Neuronal stem cell (in vitro differentiated cells): ENCODE results near the gene CDO1.
A peak's percentile ranks its signal among the peaks of the same experiment; 100 is the strongest.

ENCODE experiments used
- DNase-seq: peaks from one replicate; pipeline ENCODE4 v3.0.0-alpha.2; 2013; ENCODE audit warnings: low spot score
- H2AFZ ChIP-seq: one replicate; pipeline ENCODE4 v1.6.1; 2013; ENCODE audit warnings: mild to moderate bottlenecking, low read length, inconsistent platforms
- H2AK5ac ChIP-seq: 2 replicates; pipeline ENCODE4 v1.6.1; 2013; ENCODE audit warnings: low read depth, mild to moderate bottlenecking, inconsistent platforms, low read length, moderate library complexity, mixed read lengths
- H2BK120ac ChIP-seq: 2 replicates; pipeline ENCODE4 v1.6.1; 2013; ENCODE audit warnings: low read depth, mild to moderate bottlenecking, inconsistent platforms, low read length, moderate library complexity, mixed read lengths
- H2BK12ac ChIP-seq: one replicate; pipeline ENCODE4 v1.6.1; 2013; ENCODE audit warnings: low read length, inconsistent platforms
- H2BK15ac ChIP-seq: 2 replicates; pipeline ENCODE4 v1.6.1; 2013; ENCODE audit warnings: mild to moderate bottlenecking, low read length, inconsistent platforms, mixed read lengths
- H2BK5ac ChIP-seq: one replicate; pipeline ENCODE4 v1.6.1; 2013; ENCODE audit warnings: inconsistent platforms, mild to moderate bottlenecking, low read length, moderate library complexity
- H3K14ac ChIP-seq: one replicate; pipeline ENCODE4 v1.6.1; 2013; ENCODE audit warnings: low read length, inconsistent platforms
- H3K18ac ChIP-seq: 2 replicates; pipeline ENCODE4 v1.6.1; 2013; ENCODE audit warnings: low read length, inconsistent platforms
- H3K23ac ChIP-seq: 2 replicates; pipeline ENCODE4 v1.6.1; 2013; ENCODE audit warnings: low read depth, mild to moderate bottlenecking, mixed read lengths, low read length, inconsistent platforms; ENCODE audit not compliant: poor library complexity
- H3K27ac ChIP-seq: replicated peaks from 3 replicates; pipeline ENCODE4 v1.5.1; 2013; ENCODE audit warnings: low read length, inconsistent platforms
- H3K27me3 ChIP-seq, 3 experiments: 2 replicates each; pipeline ENCODE4 v1.6.1; 2013; ENCODE audit warnings: low read length in 3 of 3, mild to moderate bottlenecking in 2 of 3, inconsistent platforms in 1 of 3, low read depth in 1 of 3, mixed read lengths in 1 of 3, moderate library complexity in 1 of 3; ENCODE audit not compliant: control insufficient read depth in 3 of 3, insufficient read depth in 3 of 3
- H3K36me3 ChIP-seq, 2 donors: replicated peaks in 1 of 2; 2 replicates each; pipeline ENCODE4 v1.6.1; 2013; ENCODE audit warnings: low read length in 2 of 2; ENCODE audit not compliant: control insufficient read depth in 2 of 2, insufficient read depth in 2 of 2
- H3K4ac ChIP-seq: 2 replicates; pipeline ENCODE4 v1.6.1; 2013; ENCODE audit warnings: inconsistent platforms, mild to moderate bottlenecking, low read length, moderate library complexity
- H3K4me1 ChIP-seq, 2 donors: 1 replicate in 1 of 2; 2 replicates in 1 of 2; pipeline ENCODE4 v1.6.1; 2013; ENCODE audit warnings: low read length in 2 of 2, low read depth in 1 of 2; ENCODE audit not compliant: control insufficient read depth in 2 of 2, insufficient read depth in 1 of 2
- H3K4me2 ChIP-seq: one replicate; pipeline ENCODE4 v1.6.1; 2013; ENCODE audit warnings: mild to moderate bottlenecking, low read length, inconsistent platforms; ENCODE audit not compliant: insufficient read depth, poor library complexity, severe bottlenecking
- H3K4me3 ChIP-seq, 2 donors: 2 replicates each; pipeline ENCODE4 v1.5.1; 2013; ENCODE audit warnings: low read length in 2 of 2, mild to moderate bottlenecking in 2 of 2, inconsistent platforms in 1 of 2, moderate library complexity in 1 of 2
- H3K79me1 ChIP-seq: one replicate; pipeline ENCODE4 v1.6.1; 2013; ENCODE audit warnings: low read depth, mild to moderate bottlenecking, inconsistent platforms, low read length, moderate library complexity
- H3K9ac ChIP-seq: one replicate; pipeline ENCODE4 v1.6.1; 2013; ENCODE audit warnings: mild to moderate bottlenecking, low read depth, low read length, inconsistent platforms; ENCODE audit not compliant: poor library complexity
- H3K9me3 ChIP-seq, 2 donors: replicated peaks in 1 of 2; 2 replicates each; pipeline versions ENCODE3 to v1.6.1; 2013; ENCODE audit warnings: low read length in 2 of 2, mild to moderate bottlenecking in 2 of 2, inconsistent platforms in 1 of 2, low read depth in 1 of 2, mixed read lengths in 1 of 2, moderate library complexity in 1 of 2; ENCODE audit not compliant: control insufficient read depth in 2 of 2, insufficient read depth in 1 of 2
- H4K8ac ChIP-seq: one replicate; pipeline ENCODE4 v1.6.1; 2013; ENCODE audit warnings: low read depth, mild to moderate bottlenecking, inconsistent platforms, low read length, moderate library complexity
- H4K91ac ChIP-seq: one replicate; pipeline ENCODE4 v1.6.1; 2013; ENCODE audit warnings: low read length, low read depth, mild to moderate bottlenecking, inconsistent platforms; ENCODE audit not compliant: poor library complexity
- WGBS, 2 donors: extraction: QIAGEN DNeasy Blood & Tissue Kit; methylation state at CpG; one replicate each; pipeline ENCODE4 v1.1.7; 2013; ENCODE audit warnings: missing lambda C conversion rate in 2 of 2, mixed read lengths in 1 of 2; ENCODE audit not compliant: insufficient read length in 2 of 2, insufficient replicate concordance in 1 of 2; ENCODE audit errors: extremely low coverage in 2 of 2; 5-methylcytosine and 5-hydroxymethylcytosine counted together

Gene CDO1

GRCh38 chr5:115838885-115839518, 22.5 kb upstream of the CDO1 start:
- Histone ChIP-seq H3K4me3 (no peak overlapping the region), H3K23ac (no peak overlapping the region), H2BK15ac (no peak overlapping the region), H3K27me3 (no peaks in the 10 kb centered on the region), H2AFZ (no peak overlapping the region), H3K14ac (no peak overlapping the region), H3K4me2 (no peak overlapping the region), H3K4me1 (peaks cover 2 to 6% of the 10 kb centered on the region in 2 donors), H3K27ac (no peak overlapping the region), H2BK12ac (no peak overlapping the region), H4K8ac (no peak overlapping the region), H2BK120ac (no peak overlapping the region), H3K18ac (no peak overlapping the region), H3K4ac (no peak overlapping the region), H3K9ac (no peak overlapping the region), H4K91ac (no peak overlapping the region), H3K9me3 (no peaks in the 10 kb centered on the region), H3K79me1 (no peaks in the 10 kb centered on the region), H3K36me3 (peaks cover 4 to 49% of the 10 kb centered on the region in 2 donors), H2BK5ac (no peak overlapping the region), H2AK5ac (no peak overlapping the region)
- no CpG with 5 or more reads among the region's 10 CpGs for WGBS, 2 donors
- peak; percentile 44 for DNase-seq

GRCh38 chr5:115835481-115835880, 19.0 kb upstream of the CDO1 start:
- H3K27ac ChIP-seq = no peak overlapping the region
- H4K91ac ChIP-seq = no peak overlapping the region
- no peak overlapping the region for H3K18ac ChIP-seq
- no peak overlapping the region for H3K23ac ChIP-seq
- H3K79me1 ChIP-seq = no peaks in the 10 kb centered on the region
- DNase-seq = no peak
- H3K14ac ChIP-seq = no peak overlapping the region
- H3K36me3 ChIP-seq = peaks cover 4 to 84% of the 10 kb centered on the region in 2 donors
- no peak overlapping the region for H3K4ac ChIP-seq
- no peak overlapping the region for H2AK5ac ChIP-seq
- no peak overlapping the region for H2BK120ac ChIP-seq
- H3K9ac ChIP-seq = no peak overlapping the region
- no peak overlapping the region for H2BK15ac ChIP-seq
- H2BK5ac ChIP-seq = no peak overlapping the region
- H2AFZ ChIP-seq = no peak overlapping the region
- H3K4me1 ChIP-seq = peaks cover 0 to under 1% of the 10 kb centered on the region in 2 donors
- H2BK12ac ChIP-seq = no peak overlapping the region
- no peaks in the 10 kb centered on the region for H3K9me3 ChIP-seq
- WGBS, 2 donors = no CpG with 5 or more reads among the region's 4 CpGs
- H3K4me3 ChIP-seq = no peak overlapping the region
- no peaks in the 10 kb centered on the region for H3K27me3 ChIP-seq
- no peak overlapping the region for H4K8ac ChIP-seq
- no peak overlapping the region for H3K4me2 ChIP-seq

GRCh38 chr5:115831163-115831768, 14.8 kb upstream of the CDO1 start:
- DNase-seq = peak; percentile 24
- H3K4me1 ChIP-seq = no peaks in the 10 kb centered on the region
- H3K9me3 ChIP-seq = no peaks in the 10 kb centered on the region
- no peak overlapping the region for H3K9ac ChIP-seq
- H2BK120ac ChIP-seq = no peak overlapping the region
- H2BK15ac ChIP-seq = no peak overlapping the region
- H3K36me3 ChIP-seq = peaks cover 2 to 91% of the 10 kb centered on the region in 2 donors
- H3K79me1 ChIP-seq = no peaks in the 10 kb centered on the region
- H3K27ac ChIP-seq = no peak overlapping the region
- H2BK12ac ChIP-seq = no peak overlapping the region
- no peak overlapping the region for H3K4me3 ChIP-seq
- no peak overlapping the region for H3K23ac ChIP-seq
- no peak overlapping the region for H4K91ac ChIP-seq
- H3K4ac ChIP-seq = no peak overlapping the region
- H3K4me2 ChIP-seq = no peak overlapping the region
- WGBS, 2 donors = no CpG with 5 or more reads among the region's 2 CpGs
- H3K27me3 ChIP-seq = no peaks in the 10 kb centered on the region
- no peak overlapping the region for H4K8ac ChIP-seq
- H3K14ac ChIP-seq = no peak overlapping the region
- no peak overlapping the region for H3K18ac ChIP-seq
- H2AK5ac ChIP-seq = no peak overlapping the region
- H2BK5ac ChIP-seq = no peak overlapping the region
- H2AFZ ChIP-seq = no peak overlapping the region

DNA sequence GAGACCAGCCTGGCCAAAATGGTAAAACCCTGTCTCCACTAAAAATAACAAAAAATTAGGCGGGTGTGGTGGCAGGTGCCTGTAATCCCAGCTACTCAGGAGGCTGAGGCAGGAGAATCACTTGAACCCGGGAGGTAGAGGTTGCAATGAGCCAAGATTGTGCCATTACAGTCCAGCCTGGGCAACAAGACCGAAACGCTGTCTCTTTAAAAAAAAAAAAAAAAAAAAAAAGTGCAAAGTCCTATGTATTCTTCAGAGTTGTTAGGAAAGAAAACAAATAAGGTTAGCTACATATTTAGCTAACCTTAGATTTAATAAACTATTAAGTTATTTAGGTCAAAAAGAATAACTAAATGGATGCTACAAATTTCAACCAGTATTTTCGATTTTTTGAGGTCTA, 13.5 kb upstream of the CDO1 start:
- Histone ChIP-seq H3K4me3 (no peak overlapping the region), H4K91ac (no peak overlapping the region), H3K18ac (no peak overlapping the region), H3K23ac (no peak overlapping the region), H2AK5ac (no peak overlapping the region), H2BK12ac (no peak overlapping the region), H3K79me1 (no peaks in the 10 kb centered on the region), H2BK5ac (no peak overlapping the region), H3K27ac (no peak overlapping the region), H2BK15ac (no peak overlapping the region), H3K4me2 (no peak overlapping the region), H2BK120ac (no peak overlapping the region), H3K27me3 (no peaks in the 10 kb centered on the region), H3K4me1 (no peaks in the 10 kb centered on the region), H3K9me3 (peaks cover 0 to 3% of the 10 kb centered on the region in 2 donors), H3K14ac (no peak overlapping the region), H3K36me3 (peaks cover 0 to 78% of the 10 kb centered on the region in 2 donors), H3K4ac (no peak overlapping the region), H4K8ac (no peak overlapping the region), H2AFZ (no peak overlapping the region), H3K9ac (no peak overlapping the region)
- WGBS, 2 donors = no CpG with 5 or more reads among the region's 5 CpGs
- DNase-seq = no peak
